GM12865 (cell line): ENCODE results near the gene SUPT4H1.

Experiments used
- DNase-seq: peaks from one replicate; pipeline ENCODE4 v3.0.0; 2010; ENCODE audit warnings: low read depth
- H3K4me3 ChIP-seq: 2 replicates; pipeline ENCODE4 v1.5.1; 2011; ENCODE audit warnings: mild to moderate bottlenecking, low read depth, low read length, control low read depth
- CTCF ChIP-seq: IDR thresholded peaks from 2 replicates; pipeline ENCODE4 v1.5.1; 2011; ENCODE audit warnings: low read length, control low read depth, low read depth, inconsistent platforms; ENCODE audit not compliant: insufficient read depth; ENCODE audit errors: missing control alignments

SUPT4H1 gene

DNA sequence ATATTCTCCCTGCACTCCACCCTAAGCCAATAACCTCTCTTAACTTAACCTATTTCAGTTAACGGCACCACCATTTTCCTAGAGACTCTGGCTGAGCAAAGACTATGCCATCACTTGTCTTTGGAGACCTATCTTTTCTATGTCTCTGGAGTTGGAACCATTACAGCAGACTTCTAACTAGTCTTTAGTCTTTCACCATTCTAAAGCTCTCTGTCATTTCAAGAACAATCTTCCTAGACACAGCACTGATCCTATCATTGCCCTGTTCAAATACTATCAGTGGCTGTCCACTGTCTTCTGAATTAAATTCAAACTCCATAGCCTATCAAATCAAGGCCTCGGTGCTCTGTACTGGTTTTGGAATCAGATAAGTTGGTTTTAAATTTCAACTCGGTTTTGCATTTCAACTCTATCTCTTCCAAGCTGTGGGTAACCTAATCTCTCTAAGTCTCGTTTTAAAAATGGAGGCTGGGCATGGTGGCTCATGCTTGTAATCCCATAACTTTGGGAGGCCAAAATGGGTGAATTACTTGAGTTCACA lies 33.4 kb upstream of the SUPT4H1 start:
- TF ChIP-seq CTCF, result no peak
- no peak for DNase-seq
- no peak overlapping the region for H3K4me3 ChIP-seq

DNA sequence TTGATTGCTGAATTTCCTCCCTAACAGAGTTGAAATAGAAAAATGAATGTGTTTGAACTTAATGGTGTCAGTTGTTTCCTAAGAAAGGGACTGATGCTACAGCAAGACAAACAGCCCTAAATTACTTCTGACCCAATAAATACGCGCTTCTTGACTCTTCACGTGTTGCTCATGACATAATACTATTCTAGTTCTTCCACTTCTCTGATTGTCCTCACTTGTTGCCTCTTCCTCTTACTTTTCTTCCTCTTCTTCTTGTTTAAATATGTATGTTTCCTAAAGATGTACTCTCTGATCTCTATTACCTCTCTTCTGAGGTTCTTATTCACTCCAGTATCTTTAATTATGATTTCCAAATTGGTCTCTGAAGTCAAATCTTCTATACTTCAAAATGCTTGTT lies 32.9 kb upstream of the SUPT4H1 start:
- no peak for DNase-seq
- no peak for TF ChIP-seq CTCF
- H3K4me3 ChIP-seq, result no peak overlapping the region

DNA sequence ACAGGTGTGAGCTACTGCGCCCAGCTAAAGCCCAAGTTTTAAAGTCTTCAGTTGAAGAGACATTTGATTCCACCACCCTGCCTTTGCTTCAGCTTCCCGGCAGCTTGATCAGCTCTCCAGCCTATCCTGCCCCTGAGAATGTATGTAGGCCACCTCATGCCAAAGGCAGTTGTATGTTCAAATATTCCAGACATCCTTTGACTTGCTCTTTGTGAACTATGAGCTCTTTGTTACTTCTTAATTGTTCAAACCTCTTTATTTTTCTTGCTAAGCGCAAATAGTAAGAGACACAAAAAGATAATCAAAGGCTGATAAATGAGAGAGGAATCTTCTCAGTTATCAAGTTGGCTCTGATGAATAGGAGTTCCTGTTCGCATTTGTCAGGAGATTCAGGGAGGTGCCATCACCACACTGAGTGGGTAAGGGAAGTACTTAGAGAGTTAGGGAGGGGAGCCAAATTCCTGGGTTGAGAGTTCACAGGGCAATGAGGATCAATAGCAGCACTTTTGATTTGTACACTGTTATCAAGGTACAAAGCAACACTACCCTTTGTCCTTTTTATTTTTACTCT lies 32.0 kb upstream of the SUPT4H1 start:
- H3K4me3 ChIP-seq, result no peak overlapping the region
- DNase-seq, result no peak
- TF ChIP-seq CTCF, result no peak

DNA sequence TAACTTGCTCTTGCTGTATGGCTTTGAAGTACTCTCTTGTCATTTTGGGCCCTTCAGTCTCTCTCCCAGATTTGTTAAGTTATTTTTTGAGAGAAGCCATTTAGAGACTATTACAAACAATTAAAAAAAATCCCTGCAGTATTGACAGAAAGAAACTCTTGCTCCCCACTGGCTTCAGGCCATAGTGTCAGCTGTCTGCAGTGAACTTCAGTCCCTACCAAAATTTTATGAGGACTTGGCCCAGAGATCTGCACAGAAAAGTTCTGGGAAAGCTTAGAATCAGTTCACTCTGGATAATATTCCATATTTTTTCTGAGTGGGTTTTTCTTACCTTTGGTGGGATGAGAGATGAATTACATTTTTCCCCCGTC lies 30.9 kb upstream of the SUPT4H1 start:
- no peak for TF ChIP-seq CTCF
- no peak overlapping the region for H3K4me3 ChIP-seq
- no peak for DNase-seq

- TF ChIP-seq CTCF, result no peak
- H3K4me3 ChIP-seq, result no peak overlapping the region
- DNase-seq, result peak; percentile 53
Measured at GRCh38 chr17:58382108-58382871, 30.3 kb upstream of the SUPT4H1 start.

DNA sequence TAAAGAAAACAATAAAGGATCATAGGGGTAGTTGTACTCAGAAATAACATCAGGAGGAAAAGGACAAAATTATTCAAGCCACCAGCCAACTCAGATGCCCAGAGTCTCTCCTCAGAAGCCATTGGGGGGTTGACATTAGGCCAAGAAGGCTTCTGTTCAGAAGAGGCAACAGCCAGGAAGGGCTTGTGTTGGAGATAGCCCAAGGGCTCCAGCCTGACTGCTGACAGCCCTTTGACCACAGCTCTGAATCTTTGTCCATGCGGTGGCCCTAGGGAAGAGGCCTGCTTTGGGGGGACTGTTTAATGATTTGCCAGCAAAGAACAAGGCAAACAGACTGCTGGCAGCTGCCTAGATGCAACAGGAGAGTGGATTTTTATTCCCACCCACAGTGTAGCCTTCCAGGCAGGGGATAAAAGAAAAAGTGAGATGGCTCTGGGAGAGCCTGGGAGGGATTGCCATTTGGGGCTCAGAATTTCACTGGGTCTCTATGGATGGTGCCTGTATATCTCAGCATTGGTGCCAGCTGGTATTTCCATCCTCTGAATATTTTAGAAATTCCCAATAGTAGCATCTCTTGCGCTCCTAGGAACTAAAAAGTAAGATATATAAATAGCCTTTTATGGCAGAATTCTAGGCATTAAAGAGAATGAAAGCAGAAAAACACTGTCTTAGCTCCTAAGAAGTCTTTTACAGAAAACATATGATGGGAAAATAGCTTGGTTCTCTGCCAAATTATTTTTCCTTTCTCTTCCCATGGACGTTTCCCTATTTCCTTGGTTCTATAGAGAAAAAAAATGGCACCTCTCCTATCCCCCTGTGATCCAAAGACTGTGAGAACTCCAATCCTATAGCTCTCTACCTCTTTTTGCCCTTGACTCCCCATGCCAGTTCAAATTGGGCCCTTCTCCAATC lies 29.4 kb upstream of the SUPT4H1 start:
- H3K4me3 ChIP-seq, result no peak overlapping the region
- TF ChIP-seq CTCF, result no peak
- no peak for DNase-seq
